ENCODE results near the gene FOXI1.

The FOXI1 gene

DNA sequence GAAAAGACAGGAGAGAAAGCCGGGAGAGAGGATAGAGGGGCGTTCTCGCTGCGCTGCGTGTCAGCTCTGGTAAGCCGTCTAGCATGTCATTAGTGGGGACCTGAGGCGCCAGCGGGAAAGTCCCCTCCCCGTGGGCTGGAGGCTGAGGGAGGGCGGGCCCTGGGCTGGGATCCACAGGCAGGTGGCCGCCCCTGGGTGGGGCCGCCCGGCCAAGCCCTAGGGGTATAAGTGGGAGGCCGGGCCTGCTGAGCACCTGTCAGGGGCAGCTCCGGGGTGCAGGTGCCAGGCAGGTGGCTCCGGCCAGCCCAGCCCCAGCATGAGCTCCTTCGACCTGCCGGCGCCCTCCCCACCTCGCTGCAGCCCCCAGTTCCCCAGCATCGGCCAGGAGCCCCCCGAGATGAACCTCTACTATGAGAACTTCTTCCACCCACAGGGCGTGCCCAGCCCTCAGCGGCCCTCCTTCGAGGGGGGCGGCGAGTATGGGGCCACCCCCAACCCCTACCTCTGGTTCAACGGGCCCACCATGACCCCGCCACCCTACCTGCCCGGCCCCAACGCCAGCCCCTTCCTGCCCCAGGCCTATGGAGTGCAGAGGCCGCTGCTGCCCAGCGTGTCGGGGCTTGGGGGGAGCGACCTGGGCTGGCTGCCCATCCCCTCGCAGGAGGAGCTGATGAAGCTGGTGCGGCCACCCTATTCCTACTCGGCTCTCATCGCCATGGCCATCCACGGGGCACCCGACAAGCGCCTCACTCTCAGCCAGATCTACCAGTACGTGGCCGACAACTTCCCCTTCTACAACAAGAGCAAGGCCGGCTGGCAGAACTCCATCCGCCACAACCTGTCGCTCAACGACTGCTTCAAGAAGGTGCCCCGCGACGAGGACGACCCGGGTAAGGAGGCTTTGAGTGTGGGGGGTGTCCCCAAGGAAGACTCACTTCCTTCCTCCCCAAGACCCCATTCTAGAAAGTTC is at the start of gene FOXI1:
FOXI1 (plus strand) TSS at position 256 of the 970 bp plus-strand sequence; CDS start at position 317, 61 bp downstream.
- no peak within 1 kb of the TSS for H3K4me3 ChIP-seq (ENCODE audit: low read length)
- H3K36me3 ChIP-seq (ENCODE audit: insufficient read depth, low read length) = no peaks in the 10 kb centered on the region
- H3K4me1 ChIP-seq (ENCODE audit: insufficient read depth, low read length) = no peaks in the 10 kb centered on the region
- no peaks in the 10 kb centered on the region for H3K27me3 ChIP-seq (ENCODE audit: insufficient read depth, low read length)
- no peak within 1 kb of the TSS for H2AFZ ChIP-seq (ENCODE audit: low read depth, low read length)
- H3K9me3 ChIP-seq (ENCODE audit: low read length) = no peaks in the 10 kb centered on the region

DNA sequence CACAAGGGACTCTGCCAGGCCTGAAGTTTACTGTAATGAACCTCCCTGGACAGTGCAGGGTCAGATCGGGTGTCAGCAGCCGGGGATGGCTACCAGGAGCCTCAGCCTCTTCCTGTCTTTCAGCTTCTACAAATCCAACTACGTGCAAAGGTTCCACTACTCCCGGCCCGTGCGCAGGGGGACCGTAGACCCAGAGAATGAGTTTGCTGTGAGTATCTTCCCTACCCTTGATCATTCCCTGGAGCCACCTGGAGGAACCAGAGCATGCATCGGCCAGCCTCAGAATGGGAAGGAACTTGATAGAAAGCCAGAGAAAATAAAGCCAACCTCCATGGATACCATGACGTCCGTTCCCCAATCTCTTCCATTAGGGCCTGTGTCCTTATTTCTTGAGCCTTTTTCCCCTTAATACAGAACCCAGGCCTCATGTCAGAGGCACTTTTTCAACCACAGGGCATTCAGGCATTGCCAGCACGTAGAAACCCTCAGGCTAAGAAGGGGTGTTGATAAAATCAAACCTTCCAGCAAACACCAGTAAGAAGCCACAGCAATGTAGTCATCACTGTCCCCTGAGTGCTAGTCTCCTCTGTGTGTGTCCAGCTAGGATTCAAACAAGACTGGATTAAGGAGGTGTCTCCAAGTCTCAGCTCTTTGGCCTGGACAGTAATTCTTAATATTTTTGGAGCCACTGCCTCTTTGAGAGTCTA is 49.0 kb upstream of the FOXI1 start:
- no peaks in the 10 kb centered on the region for H3K9me3 ChIP-seq (ENCODE audit: low read length)
- H3K36me3 ChIP-seq (ENCODE audit: insufficient read depth, low read length) = no peaks in the 10 kb centered on the region
- no peak overlapping the region for H2AFZ ChIP-seq (ENCODE audit: low read depth, low read length)
- H3K4me3 ChIP-seq (ENCODE audit: low read length) = no peak overlapping the region
- no peaks in the 10 kb centered on the region for H3K4me1 ChIP-seq (ENCODE audit: insufficient read depth, low read length)
- no peaks in the 10 kb centered on the region for H3K27me3 ChIP-seq (ENCODE audit: insufficient read depth, low read length)

DNA sequence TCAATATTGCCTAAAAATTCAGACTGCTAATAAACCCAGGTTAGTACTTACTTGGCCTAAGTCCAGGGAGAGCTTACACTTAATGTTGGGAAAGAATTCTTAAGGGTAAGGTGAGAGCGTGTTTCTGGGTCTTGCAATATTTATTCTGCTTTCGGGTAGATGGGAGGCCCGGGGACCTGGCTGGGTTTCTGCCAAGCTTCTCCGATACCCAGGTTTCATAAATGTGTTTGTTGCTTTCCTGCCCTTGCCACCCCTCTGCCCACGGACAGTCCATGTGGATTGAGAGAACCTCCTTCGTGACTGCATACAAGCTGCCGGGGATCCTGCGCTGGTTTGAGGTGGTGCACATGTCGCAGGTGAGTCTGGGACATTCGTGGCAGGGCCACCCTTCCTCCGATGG is 48.4 kb upstream of the FOXI1 start:
- no peaks in the 10 kb centered on the region for H3K9me3 ChIP-seq (ENCODE audit: low read length)
- no peak overlapping the region for H2AFZ ChIP-seq (ENCODE audit: low read depth, low read length)
- no peak overlapping the region for H3K4me3 ChIP-seq (ENCODE audit: low read length)
- no peaks in the 10 kb centered on the region for H3K27me3 ChIP-seq (ENCODE audit: insufficient read depth, low read length)
- H3K36me3 ChIP-seq (ENCODE audit: insufficient read depth, low read length) = no peaks in the 10 kb centered on the region
- no peaks in the 10 kb centered on the region for H3K4me1 ChIP-seq (ENCODE audit: insufficient read depth, low read length)

DNA sequence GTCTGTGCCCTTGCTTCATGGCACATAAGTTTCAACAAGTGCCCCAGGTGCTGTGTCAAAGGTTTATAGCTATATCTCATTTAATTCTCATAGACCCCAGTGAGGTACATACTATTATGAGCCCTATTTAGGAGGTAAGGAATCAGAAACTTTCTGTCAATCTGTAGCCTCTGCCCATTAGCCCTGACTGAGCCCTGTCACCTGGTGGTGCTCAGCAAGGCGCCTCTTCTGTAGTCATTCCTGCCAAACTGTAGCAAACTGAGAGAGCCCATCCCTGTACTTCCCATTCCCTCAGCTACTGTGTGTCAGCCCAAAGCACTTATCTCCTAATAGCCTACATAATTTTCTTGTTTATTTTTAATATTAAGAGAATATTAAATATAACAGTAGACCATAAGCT is 46.5 kb upstream of the FOXI1 start:
- Histone ChIP-seq H3K4me1 (ENCODE audit: insufficient read depth, low read length) (no peaks in the 10 kb centered on the region), H3K9me3 (ENCODE audit: low read length) (no peaks in the 10 kb centered on the region), H3K27me3 (ENCODE audit: insufficient read depth, low read length) (no peaks in the 10 kb centered on the region), H2AFZ (ENCODE audit: low read depth, low read length) (no peak overlapping the region), H3K36me3 (ENCODE audit: insufficient read depth, low read length) (no peaks in the 10 kb centered on the region), H3K4me3 (ENCODE audit: low read length) (no peak overlapping the region)

DNA sequence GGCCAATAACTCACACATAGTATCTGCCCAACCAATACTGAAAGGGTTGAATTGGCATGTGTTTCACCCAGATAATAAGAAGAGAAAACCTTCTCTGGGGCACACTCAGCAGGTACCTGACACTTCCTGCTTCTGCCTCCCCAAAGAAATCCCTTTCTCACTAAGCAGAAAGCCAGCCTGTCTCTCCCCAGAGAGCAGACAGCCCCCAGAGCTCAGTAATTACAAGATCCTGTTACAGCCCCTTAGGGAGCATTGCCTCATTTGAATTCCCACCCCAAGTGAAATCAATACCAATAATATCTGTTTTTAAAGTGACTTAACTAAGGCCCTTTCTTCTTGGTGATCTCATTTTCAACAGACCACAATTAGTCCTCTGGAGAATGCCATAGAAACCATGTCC is 38.5 kb upstream of the FOXI1 start:
- no peaks in the 10 kb centered on the region for H3K4me1 ChIP-seq (ENCODE audit: insufficient read depth, low read length)
- no peaks in the 10 kb centered on the region for H3K9me3 ChIP-seq (ENCODE audit: low read length)
- no peaks in the 10 kb centered on the region for H3K27me3 ChIP-seq (ENCODE audit: insufficient read depth, low read length)
- no peaks in the 10 kb centered on the region for H3K36me3 ChIP-seq (ENCODE audit: insufficient read depth, low read length)
- no peak overlapping the region for H3K4me3 ChIP-seq (ENCODE audit: low read length)
- H2AFZ ChIP-seq (ENCODE audit: low read depth, low read length) = no peak overlapping the region

DNA sequence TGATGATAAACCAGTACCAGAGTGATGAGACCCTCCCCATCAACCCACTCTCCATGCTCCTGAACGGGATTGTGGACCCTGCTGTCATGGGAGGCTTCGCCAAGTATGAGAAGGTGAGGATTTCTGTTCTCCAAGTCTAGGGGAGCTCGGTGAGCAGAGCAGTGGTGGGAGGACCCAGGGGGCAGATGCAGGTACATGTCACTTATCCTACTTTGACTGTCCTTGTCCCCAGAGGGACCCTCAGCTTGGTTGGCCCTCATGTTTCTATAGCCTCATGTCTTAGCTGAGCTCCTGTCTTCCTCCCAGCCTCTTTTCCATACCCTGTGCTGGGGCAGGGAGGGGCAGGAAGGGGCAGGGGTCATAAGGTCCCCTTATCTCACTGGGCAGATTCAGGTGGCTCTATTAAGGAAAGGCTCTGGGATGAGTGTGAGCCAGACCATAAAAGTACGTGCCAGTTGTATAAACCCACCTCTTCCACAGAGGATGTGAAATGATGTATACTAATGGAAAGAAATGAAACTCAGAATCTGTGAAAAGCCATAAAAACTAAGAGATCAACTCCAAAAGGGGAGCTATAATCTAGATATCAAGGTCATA is 38.0 kb upstream of the FOXI1 start:
- H3K9me3 ChIP-seq (ENCODE audit: low read length) = no peaks in the 10 kb centered on the region

DNA sequence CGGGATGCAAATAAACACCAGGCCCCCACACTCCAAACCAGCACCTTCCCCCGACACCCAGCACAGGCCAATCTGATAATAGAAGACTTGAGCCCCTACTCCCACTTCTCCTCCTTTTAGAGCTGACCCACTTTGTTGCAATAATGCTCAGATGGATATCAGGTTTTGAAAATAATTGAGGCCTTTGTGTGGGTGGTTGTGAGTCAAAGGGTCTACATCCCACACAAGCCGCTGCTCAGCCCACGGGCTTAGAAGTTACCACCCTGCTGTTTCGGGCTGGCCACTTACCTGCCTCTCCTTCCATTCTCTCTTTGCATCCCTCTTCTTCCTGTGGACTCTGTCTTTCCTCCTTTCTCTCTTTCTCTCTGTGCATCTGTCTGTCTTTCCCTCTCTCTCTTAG is 36.2 kb upstream of the FOXI1 start:
- H3K27me3 ChIP-seq (ENCODE audit: insufficient read depth, low read length) = no peaks in the 10 kb centered on the region
- no peaks in the 10 kb centered on the region for H3K4me1 ChIP-seq (ENCODE audit: insufficient read depth, low read length)
- no peaks in the 10 kb centered on the region for H3K36me3 ChIP-seq (ENCODE audit: insufficient read depth, low read length)
- no peaks in the 10 kb centered on the region for H3K9me3 ChIP-seq (ENCODE audit: low read length)
- no peak overlapping the region for H3K4me3 ChIP-seq (ENCODE audit: low read length)
- no peak overlapping the region for H2AFZ ChIP-seq (ENCODE audit: low read depth, low read length)

More for the DNA sequence above, 38.0 kb upstream of the FOXI1 start:
- Histone ChIP-seq H3K4me1 (ENCODE audit: insufficient read depth, low read length) (no peaks in the 10 kb centered on the region), H3K36me3 (ENCODE audit: insufficient read depth, low read length) (no peaks in the 10 kb centered on the region), H3K4me3 (ENCODE audit: low read length) (no peak overlapping the region), H3K27me3 (ENCODE audit: insufficient read depth, low read length) (no peaks in the 10 kb centered on the region), H2AFZ (ENCODE audit: low read depth, low read length) (no peak overlapping the region)

DNA sequence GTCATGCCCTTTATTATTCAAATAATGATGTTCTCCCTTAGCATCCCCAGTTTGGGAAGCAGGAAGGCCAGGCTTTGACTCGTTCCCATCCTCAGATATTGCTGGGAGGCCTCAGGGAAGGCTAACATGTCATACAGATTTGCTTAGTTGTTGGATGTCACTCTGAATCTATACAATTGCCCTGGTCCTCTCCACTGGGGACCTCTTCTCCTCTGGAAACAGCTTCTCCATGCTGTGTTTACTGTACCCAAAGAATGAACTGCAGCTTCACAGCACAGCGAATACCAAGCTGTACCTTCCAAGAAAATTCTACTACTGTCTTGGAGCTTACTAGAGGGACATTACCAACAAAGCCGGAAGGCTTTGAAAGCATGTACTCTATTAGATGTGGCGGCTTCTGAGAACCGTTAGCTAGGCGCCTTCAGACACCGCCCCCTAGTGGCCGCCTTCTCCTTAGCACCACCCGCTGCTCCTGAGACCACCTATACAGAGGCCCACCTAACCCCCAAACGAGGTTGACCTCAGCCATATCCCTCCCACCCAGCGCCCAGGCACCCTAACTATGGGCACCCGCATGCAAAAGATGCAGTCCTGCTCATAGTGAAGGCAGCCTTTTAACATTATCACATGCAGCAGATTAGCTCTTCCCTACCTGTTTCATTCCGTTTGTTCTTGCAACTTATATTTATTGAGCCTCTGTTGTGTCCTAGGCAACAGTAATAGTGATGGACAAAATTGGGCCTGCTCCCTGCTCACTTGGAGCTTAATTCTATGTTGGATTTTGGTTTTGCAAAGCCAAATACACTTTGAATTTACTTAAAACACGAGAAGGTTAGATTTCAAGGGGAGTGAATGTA is 34.9 kb upstream of the FOXI1 start:
- Histone ChIP-seq H3K4me1 (ENCODE audit: insufficient read depth, low read length) (no peaks in the 10 kb centered on the region), H2AFZ (ENCODE audit: low read depth, low read length) (no peak overlapping the region), H3K4me3 (ENCODE audit: low read length) (no peak overlapping the region), H3K36me3 (ENCODE audit: insufficient read depth, low read length) (no peaks in the 10 kb centered on the region), H3K9me3 (ENCODE audit: low read length) (no peaks in the 10 kb centered on the region), H3K27me3 (ENCODE audit: insufficient read depth, low read length) (no peaks in the 10 kb centered on the region)

DNA sequence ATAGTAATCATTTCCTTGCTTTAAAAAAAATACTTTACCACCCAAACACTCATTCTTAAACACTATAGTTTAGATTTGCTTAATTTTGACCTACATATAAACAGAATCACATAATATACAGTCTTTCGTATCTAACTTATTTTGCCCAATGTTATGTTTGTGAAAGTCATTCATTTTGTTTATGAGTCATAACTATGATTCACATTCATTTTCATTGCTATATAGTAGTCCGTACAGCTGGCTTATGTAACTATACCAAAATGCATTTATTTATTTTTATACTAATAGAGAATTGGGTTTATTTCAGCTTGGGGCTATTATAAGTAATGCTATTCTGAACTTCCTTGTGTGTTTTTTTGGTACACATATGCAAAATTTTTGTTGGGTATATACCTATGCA is 33.9 kb upstream of the FOXI1 start:
- no peak overlapping the region for H2AFZ ChIP-seq (ENCODE audit: low read depth, low read length)
- H3K27me3 ChIP-seq (ENCODE audit: insufficient read depth, low read length) = no peaks in the 10 kb centered on the region
- H3K9me3 ChIP-seq (ENCODE audit: low read length) = no peaks in the 10 kb centered on the region
- no peaks in the 10 kb centered on the region for H3K36me3 ChIP-seq (ENCODE audit: insufficient read depth, low read length)
- no peaks in the 10 kb centered on the region for H3K4me1 ChIP-seq (ENCODE audit: insufficient read depth, low read length)
- no peak overlapping the region for H3K4me3 ChIP-seq (ENCODE audit: low read length)

DNA sequence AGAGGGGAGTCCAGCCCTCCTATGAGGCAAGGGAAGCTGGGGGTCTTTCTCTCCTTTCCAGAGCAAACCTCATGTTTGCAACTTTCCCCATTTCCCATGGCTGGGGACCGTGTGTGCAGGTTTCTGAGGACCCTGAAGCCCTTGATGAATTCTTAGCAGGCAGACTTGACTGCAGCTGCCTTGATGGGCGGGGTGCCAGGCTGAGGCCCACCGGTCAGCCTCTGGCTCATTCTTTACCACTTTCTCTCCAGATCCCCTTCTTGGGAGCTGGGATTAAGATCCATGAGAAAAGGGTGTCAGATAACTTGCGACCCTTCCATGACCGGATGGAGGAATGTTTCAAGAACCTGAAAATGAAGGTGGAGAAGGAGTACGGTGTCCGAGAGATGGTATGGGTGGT is 30.0 kb upstream of the FOXI1 start:
- no peaks in the 10 kb centered on the region for H3K27me3 ChIP-seq (ENCODE audit: insufficient read depth, low read length)
- H3K4me1 ChIP-seq (ENCODE audit: insufficient read depth, low read length) = no peaks in the 10 kb centered on the region
- H2AFZ ChIP-seq (ENCODE audit: low read depth, low read length) = no peak overlapping the region

DNA sequence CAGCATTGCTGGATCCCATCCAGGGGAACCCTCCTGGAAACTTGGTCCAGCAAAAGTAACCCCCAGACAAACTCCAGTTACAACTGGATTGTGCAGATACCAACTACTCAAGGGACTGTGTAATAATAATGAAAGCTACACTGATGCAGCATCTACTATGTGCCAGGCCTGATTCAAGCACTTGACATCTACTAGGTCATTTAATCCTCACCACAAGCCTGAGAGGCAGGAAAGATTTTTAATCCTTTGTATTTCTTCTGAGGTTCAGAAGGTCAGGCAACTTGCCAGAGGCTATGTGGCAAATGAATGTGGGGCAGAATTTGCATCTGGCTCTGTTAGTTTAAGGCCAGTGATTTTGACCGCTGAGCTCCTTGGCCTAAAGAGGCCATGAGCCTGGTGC is 29.5 kb upstream of the FOXI1 start:
- no peaks in the 10 kb centered on the region for H3K4me1 ChIP-seq (ENCODE audit: insufficient read depth, low read length)

More for the DNA sequence above, 30.0 kb upstream of the FOXI1 start:
- no peaks in the 10 kb centered on the region for H3K9me3 ChIP-seq (ENCODE audit: low read length)
- H3K4me3 ChIP-seq (ENCODE audit: low read length) = no peak overlapping the region
- H3K36me3 ChIP-seq (ENCODE audit: insufficient read depth, low read length) = no peaks in the 10 kb centered on the region

DNA sequence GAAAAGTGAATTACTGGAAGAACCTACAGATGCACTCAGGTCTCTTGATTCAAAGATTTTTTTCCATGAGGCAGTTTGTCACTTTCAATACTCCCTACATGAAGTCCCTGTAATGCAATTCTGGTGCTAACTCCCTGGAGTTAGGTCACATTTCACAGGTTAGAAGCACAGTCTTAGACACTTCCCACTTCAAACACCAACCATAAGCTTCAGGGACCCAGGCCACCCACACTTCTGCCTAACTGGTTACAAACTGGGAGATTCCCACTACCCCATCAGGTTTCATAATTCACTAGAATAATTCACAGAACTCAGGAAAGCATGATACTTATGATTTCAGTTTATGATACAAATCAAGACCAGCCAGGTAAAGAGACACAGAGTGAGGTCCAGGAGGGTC is 29.0 kb upstream of the FOXI1 start:
- H3K27me3 ChIP-seq (ENCODE audit: insufficient read depth, low read length) = no peaks in the 10 kb centered on the region
- H2AFZ ChIP-seq (ENCODE audit: low read depth, low read length) = no peak overlapping the region
- H3K36me3 ChIP-seq (ENCODE audit: insufficient read depth, low read length) = no peaks in the 10 kb centered on the region
- H3K9me3 ChIP-seq (ENCODE audit: low read length) = no peaks in the 10 kb centered on the region
- no peak overlapping the region for H3K4me3 ChIP-seq (ENCODE audit: low read length)
- H3K4me1 ChIP-seq (ENCODE audit: insufficient read depth, low read length) = no peaks in the 10 kb centered on the region

More for the DNA sequence above, 29.5 kb upstream of the FOXI1 start:
- no peaks in the 10 kb centered on the region for H3K27me3 ChIP-seq (ENCODE audit: insufficient read depth, low read length)
- H3K9me3 ChIP-seq (ENCODE audit: low read length) = no peaks in the 10 kb centered on the region
- H3K4me3 ChIP-seq (ENCODE audit: low read length) = no peak overlapping the region
- H3K36me3 ChIP-seq (ENCODE audit: insufficient read depth, low read length) = no peaks in the 10 kb centered on the region
- no peak overlapping the region for H2AFZ ChIP-seq (ENCODE audit: low read depth, low read length)

Measured in neuron (in vitro differentiated cells).